SW480 (cell line): Measurements from ENCODE around the gene NR0B2.

Experiments
- DNase-seq: peaks from one replicate; pipeline ENCODE4 v3.0.0-alpha.2; 2016; ENCODE audit warnings: low spot score

NR0B2 gene

GRCh38 chr1:26936823-26937222 is 23.0 kb upstream of the NR0B2 start:
- no peak for DNase-seq

DNA sequence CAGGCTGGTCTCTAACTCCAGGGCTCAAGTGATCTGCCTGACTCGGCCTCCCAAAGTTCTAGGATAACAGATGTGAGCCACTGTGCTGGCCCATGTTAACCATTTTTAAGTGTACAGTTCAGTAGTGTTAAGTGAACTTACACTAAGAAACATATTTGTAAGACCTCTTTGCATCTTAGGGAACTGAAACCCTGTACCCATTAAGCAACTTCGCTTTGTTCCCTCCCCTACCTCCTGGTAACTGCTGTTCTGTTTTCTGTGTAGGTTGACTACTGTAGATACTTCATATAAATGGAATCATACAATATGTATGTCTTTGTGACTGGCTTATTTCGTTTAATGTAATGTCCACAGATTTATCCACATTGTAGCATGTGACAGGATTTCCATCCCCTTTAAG is 18.8 kb upstream of the NR0B2 start:
- DNase-seq = no peak

- DNase-seq = no peak
Measured at GRCh38 chr1:26923711-26924110, 9.9 kb upstream of the NR0B2 start.

GRCh38 chr1:26922901-26923300 is 9.1 kb upstream of the NR0B2 start:
- DNase-seq = no peak

GRCh38 chr1:26922431-26922729 is 8.6 kb upstream of the NR0B2 start:
- DNase-seq = no peak

DNA sequence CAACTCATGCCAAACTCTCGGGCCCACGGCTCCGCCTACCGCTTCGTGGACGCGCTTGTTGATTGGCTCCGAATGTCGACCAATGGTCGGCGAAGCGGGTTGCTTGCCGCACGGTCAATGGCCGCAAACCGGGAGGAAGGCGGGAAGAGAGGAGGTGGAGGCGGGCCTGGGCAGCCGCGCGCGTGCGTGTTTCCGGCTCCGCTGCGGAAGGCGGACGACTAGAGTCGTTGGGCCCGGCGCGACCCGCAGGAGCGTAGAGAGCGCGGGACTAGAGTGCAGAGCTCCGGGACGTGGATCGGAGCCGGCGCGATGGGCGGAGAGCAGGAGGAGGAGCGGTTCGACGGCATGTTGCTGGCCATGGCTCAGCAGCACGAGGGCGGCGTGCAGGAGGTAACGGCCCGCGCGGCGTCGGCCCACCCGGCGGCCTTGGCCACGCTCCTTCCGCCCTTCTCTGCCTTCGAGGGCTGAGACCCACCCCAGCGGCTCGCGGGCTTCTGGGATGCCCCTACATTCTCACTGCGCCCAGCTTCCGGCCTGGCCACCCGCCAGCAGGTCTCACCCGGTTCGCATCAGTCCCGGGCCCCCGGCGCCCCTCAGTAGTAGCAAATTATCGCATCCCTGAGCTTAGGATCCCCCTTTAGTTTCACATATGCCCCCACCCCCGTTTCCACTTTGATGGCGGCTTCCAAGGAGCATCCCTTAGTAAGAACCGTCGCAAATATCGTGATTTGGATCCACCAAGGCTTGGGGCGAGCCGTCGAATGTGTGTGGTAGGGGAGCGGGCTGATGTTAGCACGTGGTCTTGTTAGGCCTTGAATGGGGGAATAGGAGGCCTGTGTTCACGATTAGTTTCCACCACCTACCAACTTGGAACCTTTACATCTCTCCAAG is 8.0 kb upstream of the NR0B2 start, which contains the start of gene NUDC:
NUDC (plus strand) TSS at position 204 of the 891 bp plus-strand sequence; CDS start at position 310, 106 bp downstream.
- peak; percentile 92 for DNase-seq

- no peak for DNase-seq
Measured at GRCh38 chr1:26921126-26921539, 7.4 kb upstream of the NR0B2 start.

- no peak for DNase-seq
Measured at GRCh38 chr1:26915204-26915842, 1.5 kb upstream of the NR0B2 start.

DNA sequence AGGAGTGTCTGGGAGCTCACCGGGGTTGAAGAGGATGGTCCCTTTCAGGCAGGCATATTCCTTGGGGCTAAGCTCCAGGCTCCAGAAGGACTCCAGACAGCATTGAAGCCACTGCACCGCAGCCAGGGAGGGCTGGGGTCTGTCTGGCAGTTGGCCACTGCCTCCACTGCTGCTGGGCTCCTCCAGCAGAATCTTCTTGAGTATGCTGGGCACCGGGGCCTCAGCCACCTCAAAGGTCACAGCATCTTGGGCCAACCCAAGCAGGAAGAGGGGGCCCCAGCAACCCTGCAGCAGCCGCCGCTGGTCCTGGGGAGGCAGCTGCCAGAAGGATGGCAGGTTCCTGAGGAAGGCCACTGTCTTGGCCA is 404 bp downstream of the NR0B2 start:
- no peak for DNase-seq

- no peak for DNase-seq
Measured at GRCh38 chr1:26912147-26912490, 1.7 kb downstream of the NR0B2 start.

GRCh38 chr1:26911399-26912146 is 2.2 kb downstream of the NR0B2 start:
- no peak for DNase-seq

DNA sequence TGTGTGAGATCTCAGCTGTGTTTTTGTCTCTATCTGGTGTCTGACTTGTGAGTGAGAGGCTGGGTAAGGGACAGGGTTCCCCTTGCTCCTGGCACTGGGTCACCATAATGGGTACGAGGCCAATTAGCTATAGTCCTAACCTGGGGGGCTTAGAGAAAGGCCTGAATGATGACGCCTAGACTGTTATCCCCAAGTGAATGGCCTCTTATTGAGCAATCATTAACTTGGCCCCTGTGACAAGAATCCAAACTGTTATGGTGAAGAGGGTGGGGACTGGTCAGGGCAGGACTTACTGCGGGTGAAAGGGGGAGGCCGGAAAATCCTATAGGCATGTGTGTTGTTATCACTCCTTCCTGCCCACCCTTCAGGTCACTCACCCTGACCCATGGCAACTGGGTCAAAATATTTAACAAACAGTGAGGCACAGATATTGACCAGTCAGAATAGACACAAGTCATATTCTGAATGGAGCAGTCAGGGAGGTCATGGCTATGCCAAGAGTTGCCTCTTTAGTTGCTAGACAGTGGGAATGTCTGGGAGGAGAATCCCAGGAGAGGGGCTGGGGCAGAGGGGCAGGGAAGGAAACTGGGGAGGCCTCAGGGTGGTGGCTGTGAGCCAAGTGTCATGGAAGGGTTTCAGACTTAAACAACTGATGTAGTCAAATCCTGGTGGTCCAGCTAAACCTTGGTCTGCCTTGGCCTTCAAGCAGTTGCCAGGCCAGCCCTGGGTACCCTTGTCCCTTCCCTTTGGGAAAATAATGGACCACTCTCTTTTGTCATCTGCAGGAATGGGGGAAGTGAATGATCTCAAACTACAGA is 3.2 kb downstream of the NR0B2 start:
- no peak for DNase-seq

DNA sequence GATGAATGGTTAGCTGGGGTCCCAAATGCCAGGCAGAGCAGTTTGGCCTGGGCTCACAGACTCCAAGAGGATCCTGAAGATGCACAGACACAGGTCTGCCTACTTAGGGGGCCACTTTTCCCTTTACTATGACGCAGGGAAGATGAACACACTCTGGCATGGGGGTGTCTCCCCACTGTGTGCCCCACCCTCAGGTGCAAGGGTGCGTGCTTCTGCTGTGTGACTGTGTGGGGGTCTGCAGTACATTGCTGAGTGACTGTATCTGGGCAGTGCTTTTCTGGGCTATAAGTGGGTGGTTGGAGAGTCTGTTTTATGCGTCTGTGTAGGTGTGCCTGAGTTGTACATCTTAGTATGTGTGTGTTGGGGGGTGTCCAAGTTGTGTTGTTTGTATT is 3.8 kb downstream of the NR0B2 start:
- DNase-seq = no peak

DNA sequence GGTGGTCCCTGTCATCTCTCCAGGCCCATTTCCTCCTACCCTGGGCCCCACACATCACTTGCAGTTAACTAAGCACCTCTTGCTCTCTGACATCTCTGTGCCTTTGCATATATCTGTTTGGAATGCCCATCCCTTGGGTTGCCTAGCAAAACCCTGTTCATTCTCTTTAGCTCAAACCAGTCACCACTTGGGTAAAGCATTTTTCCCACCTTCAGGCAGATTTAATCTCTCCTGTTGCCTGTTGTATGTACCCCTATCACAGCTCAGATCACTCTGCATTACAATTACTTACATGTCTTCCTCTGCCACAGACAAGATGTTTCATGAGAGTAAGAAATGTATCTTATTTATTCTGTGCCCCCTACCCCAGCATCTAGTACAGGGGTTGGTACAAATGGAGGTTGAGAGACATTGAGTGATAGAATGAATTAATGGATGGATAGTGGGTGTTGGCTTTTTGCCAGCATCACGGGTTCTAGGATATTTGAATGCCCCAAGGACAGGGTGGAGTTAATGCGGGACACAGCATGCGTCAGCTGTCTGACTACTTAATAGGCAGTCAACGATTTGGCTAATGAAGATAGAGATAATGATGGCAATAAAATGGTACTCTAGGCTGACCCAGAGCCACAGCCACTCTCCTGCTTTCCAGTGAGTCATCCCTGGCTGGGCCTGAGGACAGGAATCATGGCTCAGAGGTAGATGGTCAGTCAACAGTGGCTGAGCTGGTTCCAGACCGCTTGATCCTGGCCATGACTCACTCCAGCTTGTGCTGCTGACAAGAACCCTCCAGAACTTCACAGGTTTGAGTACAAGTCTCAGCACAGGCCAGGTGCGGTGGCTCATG is 6.5 kb downstream of the NR0B2 start:
- DNase-seq = peak; percentile 43

DNA sequence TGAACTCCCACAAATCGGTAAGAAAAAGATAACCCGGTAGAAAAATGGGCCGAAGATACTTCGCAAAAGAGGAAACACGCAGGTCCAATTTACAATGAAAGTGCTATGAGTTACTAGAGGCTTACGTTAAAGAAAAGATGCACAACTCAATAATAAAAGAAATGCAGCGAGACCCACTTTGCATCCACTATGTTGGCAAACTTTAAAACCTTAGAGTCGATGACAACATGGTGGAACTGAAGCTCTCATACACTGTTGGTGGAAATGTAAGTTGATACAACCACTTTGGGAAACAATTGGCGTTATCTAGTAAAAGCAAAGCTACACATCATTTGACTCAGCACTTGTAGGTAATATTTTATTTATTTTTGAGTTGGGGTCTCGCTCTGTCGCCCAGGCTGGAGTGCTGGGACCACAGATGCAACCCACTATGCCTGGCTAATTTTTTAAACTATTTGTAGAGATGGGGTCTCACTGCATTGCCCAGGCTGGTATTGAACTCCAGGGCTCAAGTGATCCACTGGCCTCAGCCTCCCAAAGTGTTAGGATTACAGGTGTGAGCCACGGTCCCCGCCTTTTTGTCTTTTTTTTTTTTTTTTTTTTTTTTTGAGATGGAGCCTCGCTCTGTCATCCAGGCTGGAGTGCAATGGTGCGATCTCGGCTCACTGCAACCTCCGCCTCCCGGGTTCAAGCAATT is 12.8 kb downstream of the NR0B2 start:
- no peak for DNase-seq

DNA sequence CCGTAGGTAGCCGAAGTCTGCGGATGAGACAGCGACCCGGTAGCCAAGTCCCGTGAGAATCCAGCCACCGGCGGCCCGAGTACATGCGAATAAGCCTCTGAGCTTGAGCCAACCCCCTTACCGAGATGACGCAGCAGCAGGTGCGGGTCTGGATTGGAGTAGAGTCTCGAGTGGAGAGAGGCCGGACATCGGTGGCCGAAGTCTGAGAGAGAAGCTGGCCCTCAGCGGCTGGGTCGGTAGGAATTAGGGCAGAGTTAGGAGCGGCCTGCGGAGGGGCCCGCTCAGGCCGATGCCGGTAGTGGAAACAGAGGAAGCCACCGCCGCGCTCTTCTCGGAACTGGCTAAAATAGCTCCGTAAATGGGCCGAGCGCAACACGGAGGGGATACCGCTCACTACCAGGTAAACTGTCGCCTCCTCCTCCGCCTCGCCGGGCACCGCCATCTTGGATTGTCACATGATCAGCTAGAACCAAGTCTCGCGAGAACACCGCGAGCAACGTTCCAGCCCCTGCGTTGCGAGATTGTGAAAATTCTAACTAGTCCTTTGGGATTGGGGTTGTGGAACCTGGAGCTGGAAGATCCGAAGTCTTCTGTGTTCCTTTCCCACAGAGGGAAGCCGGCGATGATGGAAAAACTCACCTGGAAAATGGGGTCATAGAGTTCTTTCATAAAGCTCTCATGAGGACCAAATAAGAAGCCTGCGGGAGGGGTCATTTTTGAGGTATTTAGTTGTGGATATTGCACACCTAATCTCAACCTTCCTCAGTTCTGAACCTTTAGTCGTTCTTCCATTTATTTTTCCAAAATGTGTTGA is 13.6 kb downstream of the NR0B2 start, which contains the start of gene GPATCH3:
GPATCH3 (minus strand) TSS at position 467 of the 814 bp plus-strand sequence; CDS start at position 442, 25 bp downstream.
- DNase-seq = peak; percentile 86

DNA sequence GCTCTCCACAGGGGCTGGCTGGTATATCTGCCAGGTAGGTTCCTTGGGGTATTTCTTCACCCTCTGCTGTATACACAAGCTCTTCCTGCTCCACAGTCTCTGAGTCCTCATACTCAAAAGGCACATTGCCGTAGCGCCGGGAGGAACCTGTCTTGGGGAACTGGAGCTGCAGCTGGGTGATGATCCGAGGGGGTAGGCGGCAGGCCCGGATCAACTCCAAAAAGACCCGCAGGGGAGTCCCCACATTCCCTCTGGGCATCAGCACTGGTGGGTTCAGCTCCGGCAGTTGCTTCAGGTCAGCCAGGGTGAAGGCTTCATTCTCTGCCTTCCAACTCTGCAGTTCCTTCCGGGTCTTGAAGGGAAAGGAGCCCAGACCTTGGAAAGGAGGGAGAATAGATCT is 16.4 kb downstream of the NR0B2 start:
- no peak for DNase-seq

DNA sequence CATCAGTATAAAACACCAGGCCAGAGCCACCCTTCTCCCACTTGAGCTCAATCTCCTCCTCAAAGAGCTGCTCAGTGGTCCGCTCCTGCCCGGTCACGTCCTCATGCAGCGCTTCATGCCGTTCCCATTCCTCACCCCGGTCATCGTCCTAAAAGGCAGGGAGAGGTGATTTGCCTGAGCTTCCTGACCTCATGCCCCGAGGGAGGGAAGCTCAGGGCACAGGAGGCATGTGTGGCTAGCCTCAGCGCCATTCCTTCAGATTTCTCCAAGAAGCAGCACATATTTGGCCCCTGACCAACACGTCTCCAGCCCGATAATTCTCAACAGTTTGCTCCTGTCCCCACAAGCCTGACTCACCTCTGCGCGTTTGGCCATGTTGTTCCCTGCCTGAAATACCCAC is 19.5 kb downstream of the NR0B2 start:
- no peak for DNase-seq

DNA sequence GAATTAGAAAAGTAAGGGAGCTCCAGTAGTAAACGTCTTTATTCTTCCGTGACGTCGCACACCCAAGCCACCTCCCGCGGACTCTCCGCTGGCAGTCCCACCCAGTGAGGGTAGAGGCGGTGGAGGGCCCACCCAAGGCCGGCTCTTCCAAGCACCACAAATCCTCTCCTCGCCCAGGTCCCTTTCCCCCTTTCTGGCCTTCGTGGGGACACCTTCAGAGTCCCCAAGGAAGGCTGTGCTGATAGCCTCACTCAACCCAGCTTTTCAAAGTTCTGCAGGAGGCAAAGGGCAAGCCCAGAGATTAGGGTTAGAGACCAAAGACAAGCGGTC is 23.3 kb downstream of the NR0B2 start:
- no peak for DNase-seq
